HepG2 (cell line): ENCODE results near the gene PXDC1. TPM values are rescaled to one million over a fixed set of nuclear protein-coding genes. Genes with fewer than 3 reads are reported as not detected.

ENCODE experiments used
- KLF6 ChIP-seq: IDR thresholded peaks from 2 replicates; pipeline ENCODE4 v1.8.0; 2016; ENCODE audit warnings: missing biosample characterization, missing genetic modification reagents
- NCOA2 ChIP-seq: sonication (generic); formaldehyde crosslinking; IDR thresholded peaks from 2 replicates; pipeline ENCODE4 v1.8.0; 2022; ENCODE audit warnings: inconsistent platforms
- NKX3-1 ChIP-seq: sonication (generic); formaldehyde crosslinking; IDR thresholded peaks from 2 replicates; pipeline ENCODE4 v1.5.0; 2020; ENCODE audit warnings: missing genetic modification reagents
- SMAD1 ChIP-seq: sonication (generic); formaldehyde crosslinking; IDR thresholded peaks from 2 replicates; pipeline ENCODE4 v1.4.0; 2020; ENCODE audit warnings: missing genetic modification reagents, low read depth, mild to moderate bottlenecking, borderline replicate concordance
- SP5 ChIP-seq: IDR thresholded peaks from 2 replicates; pipeline ENCODE4 v1.6.1; 2016; ENCODE audit warnings: low read depth, borderline replicate concordance
- TCF7L2 ChIP-seq: IDR thresholded peaks from 2 replicates; pipeline ENCODE4 v1.6.1; 2011; ENCODE audit warnings: mild to moderate bottlenecking, low read depth, low read length, moderate library complexity
- ZNF501 ChIP-seq: sonication (generic); formaldehyde crosslinking; IDR thresholded peaks from 2 replicates; pipeline ENCODE4 v1.5.1; 2020; ENCODE audit warnings: mild to moderate bottlenecking, moderate library complexity, missing genetic modification reagents
- ZNF879 ChIP-seq: sonication (generic); formaldehyde crosslinking; IDR thresholded peaks from 2 replicates; pipeline ENCODE4 v1.8.1; 2023; ENCODE audit warnings: missing genetic modification reagents
- polyA plus RNA-seq, 8 experiments: library from polyadenylated mRNA; depleted of rRNA in 3 of 8; stranded (reverse) in 7 of 8; unstranded in 1 of 8; fragments of >200 nt; fragmentation: Illumina TruSeq in 4 of 8; extraction: Trizol in 4 of 8; gene quantifications; 2 replicates each; pipeline versions ENCODE4 v1.2.1 to v1.2.3, GENCODE V29; 2011 to 2016; ENCODE audit warnings: low read depth in 4 of 8, missing spikeins in 1 of 8, mixed read lengths in 1 of 8; ENCODE audit not compliant: insufficient read depth in 1 of 8
- total RNA-seq, 5 experiments: library from RNA; depleted of rRNA; stranded (reverse); fragments of >200 nt; fragmentation: Illumina TruSeq; extraction: Trizol; gene quantifications; 2 replicates each; pipeline ENCODE4 v1.2.3, GENCODE V29; 2016; ENCODE audit warnings: low read depth in 1 of 5
- TF ChIP-seq, protein P1 (sequence below): sonication (generic); formaldehyde crosslinking; IDR thresholded peaks from 2 replicates; pipeline ENCODE4 v1.5.0; 2020; ENCODE audit warnings: mild to moderate bottlenecking, missing genetic modification reagents
- TF ChIP-seq, protein P2 (sequence below): IDR thresholded peaks from 2 replicates; pipeline ENCODE4 v1.6.1; 2016; ENCODE audit warnings: low read depth, control low read depth
- TF ChIP-seq, protein P3 (sequence below): sonication (generic); formaldehyde crosslinking; IDR thresholded peaks from 2 replicates; pipeline ENCODE4 v1.8.0; 2022; ENCODE audit warnings: missing genetic modification reagents, mild to moderate bottlenecking, moderate library complexity, borderline replicate concordance
- TF ChIP-seq, protein P4 (sequence below): IDR thresholded peaks from 2 replicates; pipeline ENCODE4 v1.6.1; 2016; ENCODE audit warnings: missing genetic modification reagents, missing compliant biosample characterization
- TF ChIP-seq, protein P5 (sequence below): IDR thresholded peaks from 2 replicates; pipeline ENCODE4 v1.6.1; 2012; ENCODE audit warnings: low read depth, low read length, improper control_type of control experiment
- TF ChIP-seq, protein P6 (sequence below): sonication (generic); formaldehyde crosslinking; IDR thresholded peaks from 2 replicates; pipeline ENCODE4 v1.5.1; 2020; ENCODE audit warnings: mild to moderate bottlenecking, missing genetic modification reagents, borderline replicate concordance

The PXDC1 gene
- total and polyA plus RNA-seq, 2 of the 13 experiments (the other 11 are each of a cell fraction or from before 2014, with no cell fraction given), result 32.4 to 34.7 TPM

DNA sequence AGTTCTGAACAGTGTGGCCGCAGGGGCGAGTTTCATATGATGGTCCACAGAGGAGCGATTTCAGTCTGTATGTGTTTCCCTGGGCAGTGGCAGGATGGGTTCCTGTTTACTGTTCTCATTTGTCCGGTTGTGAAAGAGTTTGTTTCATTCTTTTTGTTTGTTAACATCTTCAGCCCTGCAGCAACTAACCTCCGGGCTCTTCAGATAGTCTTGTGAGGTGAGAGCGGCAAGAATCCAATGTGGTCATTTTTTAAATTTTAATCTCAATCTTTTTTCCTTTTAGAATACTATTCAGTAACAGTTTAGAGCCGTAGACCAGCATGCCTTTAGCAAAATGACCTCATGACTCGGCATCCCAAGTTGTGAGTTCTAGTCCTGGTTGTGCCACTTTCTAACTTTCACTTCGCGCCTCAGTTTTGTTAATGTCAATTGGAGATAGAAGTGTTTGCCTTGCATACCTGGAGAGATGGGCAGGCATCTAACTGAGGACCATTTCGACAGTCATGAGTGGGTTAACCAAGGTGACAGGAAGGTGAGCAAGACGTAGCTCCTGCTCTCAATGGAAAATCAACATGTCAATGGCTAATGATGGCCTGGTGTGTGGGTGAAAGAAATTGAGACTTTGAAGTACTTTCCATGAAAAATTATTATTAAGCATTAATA lies 38.5 kb upstream of the PXDC1 start (continued):
- TF ChIP-seq, protein P1, sequence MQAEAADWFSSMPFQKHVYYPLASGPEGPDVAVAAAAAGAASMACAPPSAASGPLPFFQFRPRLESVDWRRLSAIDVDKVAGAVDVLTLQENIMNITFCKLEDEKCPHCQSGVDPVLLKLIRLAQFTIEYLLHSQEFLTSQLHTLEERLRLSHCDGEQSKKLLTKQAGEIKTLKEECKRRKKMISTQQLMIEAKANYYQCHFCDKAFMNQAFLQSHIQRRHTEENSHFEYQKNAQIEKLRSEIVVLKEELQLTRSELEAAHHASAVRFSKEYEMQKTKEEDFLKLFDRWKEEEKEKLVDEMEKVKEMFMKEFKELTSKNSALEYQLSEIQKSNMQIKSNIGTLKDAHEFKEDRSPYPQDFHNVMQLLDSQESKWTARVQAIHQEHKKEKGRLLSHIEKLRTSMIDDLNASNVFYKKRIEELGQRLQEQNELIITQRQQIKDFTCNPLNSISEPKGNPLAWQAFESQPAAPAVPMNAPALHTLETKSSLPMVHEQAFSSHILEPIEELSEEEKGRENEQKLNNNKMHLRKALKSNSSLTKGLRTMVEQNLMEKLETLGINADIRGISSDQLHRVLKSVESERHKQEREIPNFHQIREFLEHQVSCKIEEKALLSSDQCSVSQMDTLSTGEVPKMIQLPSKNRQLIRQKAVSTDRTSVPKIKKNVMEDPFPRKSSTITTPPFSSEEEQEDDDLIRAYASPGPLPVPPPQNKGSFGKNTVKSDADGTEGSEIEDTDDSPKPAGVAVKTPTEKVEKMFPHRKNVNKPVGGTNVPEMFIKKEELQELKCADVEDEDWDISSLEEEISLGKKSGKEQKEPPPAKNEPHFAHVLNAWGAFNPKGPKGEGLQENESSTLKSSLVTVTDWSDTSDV (CRISPR knock-in tag), result no peak
- TF ChIP-seq, protein P2, sequence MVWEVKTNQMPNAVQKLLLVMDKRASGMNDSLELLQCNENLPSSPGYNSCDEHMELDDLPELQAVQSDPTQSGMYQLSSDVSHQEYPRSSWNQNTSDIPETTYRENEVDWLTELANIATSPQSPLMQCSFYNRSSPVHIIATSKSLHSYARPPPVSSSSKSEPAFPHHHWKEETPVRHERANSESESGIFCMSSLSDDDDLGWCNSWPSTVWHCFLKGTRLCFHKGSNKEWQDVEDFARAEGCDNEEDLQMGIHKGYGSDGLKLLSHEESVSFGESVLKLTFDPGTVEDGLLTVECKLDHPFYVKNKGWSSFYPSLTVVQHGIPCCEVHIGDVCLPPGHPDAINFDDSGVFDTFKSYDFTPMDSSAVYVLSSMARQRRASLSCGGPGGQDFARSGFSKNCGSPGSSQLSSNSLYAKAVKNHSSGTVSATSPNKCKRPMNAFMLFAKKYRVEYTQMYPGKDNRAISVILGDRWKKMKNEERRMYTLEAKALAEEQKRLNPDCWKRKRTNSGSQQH, result peak; percentile 60; the same call in 1 of the 2 replicates
- TF ChIP-seq SMAD1, result no peak
- no peak for TF ChIP-seq TCF7L2
- TF ChIP-seq, protein P3, sequence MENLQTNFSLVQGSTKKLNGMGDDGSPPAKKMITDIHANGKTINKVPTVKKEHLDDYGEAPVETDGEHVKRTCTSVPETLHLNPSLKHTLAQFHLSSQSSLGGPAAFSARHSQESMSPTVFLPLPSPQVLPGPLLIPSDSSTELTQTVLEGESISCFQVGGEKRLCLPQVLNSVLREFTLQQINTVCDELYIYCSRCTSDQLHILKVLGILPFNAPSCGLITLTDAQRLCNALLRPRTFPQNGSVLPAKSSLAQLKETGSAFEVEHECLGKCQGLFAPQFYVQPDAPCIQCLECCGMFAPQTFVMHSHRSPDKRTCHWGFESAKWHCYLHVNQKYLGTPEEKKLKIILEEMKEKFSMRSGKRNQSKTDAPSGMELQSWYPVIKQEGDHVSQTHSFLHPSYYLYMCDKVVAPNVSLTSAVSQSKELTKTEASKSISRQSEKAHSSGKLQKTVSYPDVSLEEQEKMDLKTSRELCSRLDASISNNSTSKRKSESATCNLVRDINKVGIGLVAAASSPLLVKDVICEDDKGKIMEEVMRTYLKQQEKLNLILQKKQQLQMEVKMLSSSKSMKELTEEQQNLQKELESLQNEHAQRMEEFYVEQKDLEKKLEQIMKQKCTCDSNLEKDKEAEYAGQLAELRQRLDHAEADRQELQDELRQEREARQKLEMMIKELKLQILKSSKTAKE (CRISPR knock-in tag), result no peak
- TF ChIP-seq NCOA2, result 0 out of 2 replicates have a peak, but pooled peaks have one; percentile 48
- TF ChIP-seq NKX3-1, result peak; percentile 42; the same call in 1 of the 2 replicates
- TF ChIP-seq, protein P4, sequence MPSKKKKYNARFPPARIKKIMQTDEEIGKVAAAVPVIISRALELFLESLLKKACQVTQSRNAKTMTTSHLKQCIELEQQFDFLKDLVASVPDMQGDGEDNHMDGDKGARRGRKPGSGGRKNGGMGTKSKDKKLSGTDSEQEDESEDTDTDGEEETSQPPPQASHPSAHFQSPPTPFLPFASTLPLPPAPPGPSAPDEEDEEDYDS (CRISPR knock-in tag), result peak; percentile 62; the same call in 1 of the 2 replicates
- TF ChIP-seq SP5 (CRISPR knock-in tag), result no peak
- TF ChIP-seq, protein P5, sequence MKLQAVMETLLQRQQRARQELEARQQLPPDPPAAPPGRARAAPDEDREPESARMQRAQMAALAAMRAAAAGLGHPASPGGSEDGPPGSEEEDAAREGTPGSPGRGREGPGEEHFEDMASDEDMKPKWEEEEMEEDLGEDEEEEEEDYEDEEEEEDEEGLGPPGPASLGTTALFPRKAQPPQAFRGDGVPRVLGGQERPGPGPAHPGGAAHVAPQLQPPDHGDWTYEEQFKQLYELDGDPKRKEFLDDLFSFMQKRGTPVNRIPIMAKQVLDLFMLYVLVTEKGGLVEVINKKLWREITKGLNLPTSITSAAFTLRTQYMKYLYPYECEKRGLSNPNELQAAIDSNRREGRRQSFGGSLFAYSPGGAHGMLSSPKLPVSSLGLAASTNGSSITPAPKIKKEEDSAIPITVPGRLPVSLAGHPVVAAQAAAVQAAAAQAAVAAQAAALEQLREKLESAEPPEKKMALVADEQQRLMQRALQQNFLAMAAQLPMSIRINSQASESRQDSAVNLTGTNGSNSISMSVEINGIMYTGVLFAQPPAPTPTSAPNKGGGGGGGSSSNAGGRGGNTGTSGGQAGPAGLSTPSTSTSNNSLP, result 0 out of 2 replicates have a peak, but pooled peaks have one; percentile 41
- no peak for TF ChIP-seq ZNF879 (CRISPR knock-in tag)
- no peak; the same call in 1 of the 2 replicates for TF ChIP-seq KLF6 (CRISPR knock-in tag)
- TF ChIP-seq, protein P6, sequence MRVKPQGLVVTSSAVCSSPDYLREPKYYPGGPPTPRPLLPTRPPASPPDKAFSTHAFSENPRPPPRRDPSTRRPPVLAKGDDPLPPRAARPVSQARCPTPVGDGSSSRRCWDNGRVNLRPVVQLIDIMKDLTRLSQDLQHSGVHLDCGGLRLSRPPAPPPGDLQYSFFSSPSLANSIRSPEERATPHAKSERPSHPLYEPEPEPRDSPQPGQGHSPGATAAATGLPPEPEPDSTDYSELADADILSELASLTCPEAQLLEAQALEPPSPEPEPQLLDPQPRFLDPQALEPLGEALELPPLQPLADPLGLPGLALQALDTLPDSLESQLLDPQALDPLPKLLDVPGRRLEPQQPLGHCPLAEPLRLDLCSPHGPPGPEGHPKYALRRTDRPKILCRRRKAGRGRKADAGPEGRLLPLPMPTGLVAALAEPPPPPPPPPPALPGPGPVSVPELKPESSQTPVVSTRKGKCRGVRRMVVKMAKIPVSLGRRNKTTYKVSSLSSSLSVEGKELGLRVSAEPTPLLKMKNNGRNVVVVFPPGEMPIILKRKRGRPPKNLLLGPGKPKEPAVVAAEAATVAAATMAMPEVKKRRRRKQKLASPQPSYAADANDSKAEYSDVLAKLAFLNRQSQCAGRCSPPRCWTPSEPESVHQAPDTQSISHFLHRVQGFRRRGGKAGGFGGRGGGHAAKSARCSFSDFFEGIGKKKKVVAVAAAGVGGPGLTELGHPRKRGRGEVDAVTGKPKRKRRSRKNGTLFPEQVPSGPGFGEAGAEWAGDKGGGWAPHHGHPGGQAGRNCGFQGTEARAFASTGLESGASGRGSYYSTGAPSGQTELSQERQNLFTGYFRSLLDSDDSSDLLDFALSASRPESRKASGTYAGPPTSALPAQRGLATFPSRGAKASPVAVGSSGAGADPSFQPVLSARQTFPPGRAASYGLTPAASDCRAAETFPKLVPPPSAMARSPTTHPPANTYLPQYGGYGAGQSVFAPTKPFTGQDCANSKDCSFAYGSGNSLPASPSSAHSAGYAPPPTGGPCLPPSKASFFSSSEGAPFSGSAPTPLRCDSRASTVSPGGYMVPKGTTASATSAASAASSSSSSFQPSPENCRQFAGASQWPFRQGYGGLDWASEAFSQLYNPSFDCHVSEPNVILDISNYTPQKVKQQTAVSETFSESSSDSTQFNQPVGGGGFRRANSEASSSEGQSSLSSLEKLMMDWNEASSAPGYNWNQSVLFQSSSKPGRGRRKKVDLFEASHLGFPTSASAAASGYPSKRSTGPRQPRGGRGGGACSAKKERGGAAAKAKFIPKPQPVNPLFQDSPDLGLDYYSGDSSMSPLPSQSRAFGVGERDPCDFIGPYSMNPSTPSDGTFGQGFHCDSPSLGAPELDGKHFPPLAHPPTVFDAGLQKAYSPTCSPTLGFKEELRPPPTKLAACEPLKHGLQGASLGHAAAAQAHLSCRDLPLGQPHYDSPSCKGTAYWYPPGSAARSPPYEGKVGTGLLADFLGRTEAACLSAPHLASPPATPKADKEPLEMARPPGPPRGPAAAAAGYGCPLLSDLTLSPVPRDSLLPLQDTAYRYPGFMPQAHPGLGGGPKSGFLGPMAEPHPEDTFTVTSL (CRISPR knock-in tag), result no peak
- 0 out of 2 replicates have a peak, but pooled peaks have one; percentile 8 for TF ChIP-seq ZNF501 (CRISPR knock-in tag)
